NCI-H1048 (cell line): ENCODE results near the gene FAM120A.

Source experiments
- DNase-seq: peaks from one replicate; lab custom pipeline; 2025; lab: John Stamatoyannopoulos, UW

FAM120A gene

GRCh38 chr9:93595861-93596365 is 144.4 kb downstream of the FAM120A start:
- no peak for DNase-seq

GRCh38 chr9:93596399-93596798 is 144.9 kb downstream of the FAM120A start:
- DNase-seq: no peak

- no peak for DNase-seq
These were observed 145.7 kb downstream of the FAM120A start for GRCh38 chr9:93597142-93597706.

GRCh38 chr9:93597871-93598646 is 146.6 kb downstream of the FAM120A start:
- no peak for DNase-seq

GRCh38 chr9:93598647-93599241 is 147.3 kb downstream of the FAM120A start:
- DNase-seq: no peak

GRCh38 chr9:93599571-93600403 is 148.3 kb downstream of the FAM120A start:
- no peak for DNase-seq

GRCh38 chr9:93600504-93600903 is 149.0 kb downstream of the FAM120A start:
- DNase-seq: no peak

GRCh38 chr9:93601063-93601462 is 149.6 kb downstream of the FAM120A start:
- DNase-seq: no peak

- DNase-seq: no peak
These were observed 150.2 kb downstream of the FAM120A start for GRCh38 chr9:93601666-93602065.

GRCh38 chr9:93603011-93603410 is 151.5 kb downstream of the FAM120A start:
- no peak for DNase-seq

- DNase-seq: no peak
These were observed 152.4 kb downstream of the FAM120A start for GRCh38 chr9:93603906-93604326.

- no peak for DNase-seq
These were observed 154.7 kb downstream of the FAM120A start for GRCh38 chr9:93606187-93606586.

GRCh38 chr9:93610206-93610605 is 158.7 kb downstream of the FAM120A start:
- no peak for DNase-seq

GRCh38 chr9:93612052-93612795 is 160.7 kb downstream of the FAM120A start:
- no peak for DNase-seq

- DNase-seq: no peak
These were observed 161.3 kb downstream of the FAM120A start for GRCh38 chr9:93612796-93613154.

GRCh38 chr9:93613174-93613573 is 161.7 kb downstream of the FAM120A start:
- no peak for DNase-seq

- no peak for DNase-seq
These were observed 162.3 kb downstream of the FAM120A start for GRCh38 chr9:93613791-93614190.

- DNase-seq: no peak
These were observed 163.5 kb downstream of the FAM120A start for GRCh38 chr9:93614830-93615468.
